ENCODE measurements around the gene CST3.
"Not testable (repeated sequence)": the region's sequence is repeated elsewhere in the genome, so short reads cannot be mapped to it uniquely, and the experiment has no call there.

CST3 gene

GRCh38 chr20:23661002-23661429 is 23.3 kb upstream of the CST3 start:
- DNase-seq, result no peak

DNA sequence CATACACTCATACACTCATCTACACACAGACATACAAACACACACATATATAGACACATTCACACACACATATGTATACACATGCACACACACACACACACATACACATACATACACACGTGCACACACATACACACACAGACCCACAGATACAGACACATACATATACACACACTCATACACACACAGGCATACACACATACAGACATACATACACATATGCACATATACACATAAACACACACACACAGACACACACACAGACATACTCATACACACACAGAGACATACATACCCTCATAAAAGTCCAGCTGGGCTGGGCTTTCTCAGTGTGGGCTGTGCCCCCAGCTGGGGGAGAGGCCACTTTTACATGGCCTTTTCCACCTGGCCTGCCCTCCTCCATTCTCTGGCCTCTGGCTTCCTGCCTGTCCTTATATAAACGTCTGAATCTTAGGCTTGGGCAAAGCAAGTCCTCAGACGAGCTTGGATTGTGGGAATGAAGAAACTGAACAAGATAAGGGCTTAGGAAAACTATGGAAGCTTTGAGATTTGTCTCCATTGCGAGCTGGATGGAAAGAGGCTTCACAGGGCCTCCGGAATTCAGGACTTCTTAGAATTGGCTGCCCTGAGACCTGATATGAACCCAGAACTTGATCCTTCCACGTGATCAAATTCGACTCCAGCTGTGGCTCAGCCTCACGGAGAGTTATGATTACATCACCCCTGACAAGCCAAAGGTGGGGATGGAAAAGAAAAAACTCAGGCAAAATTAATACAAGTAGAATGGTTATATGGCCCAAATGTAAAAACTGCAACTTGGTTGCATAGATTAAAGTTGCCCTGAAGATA is 22.5 kb upstream of the CST3 start:
- DNase-seq, result no peak

DNA sequence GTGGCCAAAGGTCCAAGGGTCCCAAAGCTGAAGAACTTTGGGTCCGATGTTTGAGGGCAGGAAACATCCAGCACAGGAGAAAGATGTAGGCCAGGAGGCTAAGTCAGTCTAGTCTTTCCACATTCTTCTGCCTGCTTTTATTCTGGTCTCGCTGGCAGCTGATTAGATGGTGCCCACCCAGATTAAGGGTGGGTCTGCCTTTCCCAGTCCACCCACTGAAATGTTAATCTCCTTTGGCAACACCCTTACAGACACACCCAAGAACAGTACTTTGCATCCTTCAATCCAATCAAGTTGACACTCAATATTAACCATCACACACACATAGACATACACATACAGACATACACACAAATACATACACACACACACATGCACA is 21.8 kb upstream of the CST3 start:
- DNase-seq, result not testable (repeated sequence)

- no peak for DNase-seq
These were observed 21.3 kb upstream of the CST3 start for GRCh38 chr20:23658989-23659609.

DNA sequence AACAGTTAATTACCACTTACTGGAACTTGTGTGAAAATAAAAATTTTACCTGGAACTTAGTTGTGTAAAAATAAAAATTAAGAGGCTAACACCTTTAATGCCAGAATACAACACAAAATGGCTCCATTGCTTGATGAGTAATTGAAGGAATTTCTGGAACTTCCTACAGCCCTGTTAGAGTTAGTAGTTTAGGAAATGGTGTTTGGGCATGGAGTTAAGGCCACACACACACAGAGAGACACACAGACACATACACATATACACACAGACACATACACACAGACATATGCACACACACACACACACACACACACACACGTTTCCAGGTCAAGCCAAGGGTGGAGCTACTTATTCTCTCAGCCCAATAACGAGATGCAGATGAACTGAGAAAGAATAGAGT is 20.6 kb upstream of the CST3 start:
- DNase-seq, result no peak

- no peak for DNase-seq
These were observed 19.4 kb upstream of the CST3 start for GRCh38 chr20:23657202-23657601.

DNA sequence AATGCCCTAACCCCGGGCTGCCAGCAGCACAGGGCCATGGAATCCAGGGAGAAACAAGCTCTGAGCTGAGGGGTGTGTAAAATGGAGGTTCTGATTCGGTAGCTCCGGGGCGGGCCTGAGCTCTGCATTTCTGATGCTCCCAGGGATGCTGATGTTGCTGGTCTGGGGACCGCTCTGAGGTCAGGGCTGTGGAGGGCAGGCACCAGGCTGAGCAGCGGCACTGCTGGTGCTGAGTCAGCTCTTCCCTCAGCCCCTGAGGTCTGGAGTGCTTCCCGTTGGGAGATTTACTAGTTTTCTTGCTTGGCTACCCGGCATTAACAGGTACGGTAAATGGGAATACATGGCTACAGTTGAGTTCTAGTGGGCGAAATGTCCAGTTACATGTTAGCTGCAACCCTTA is 18.6 kb upstream of the CST3 start:
- DNase-seq, result no peak

DNA sequence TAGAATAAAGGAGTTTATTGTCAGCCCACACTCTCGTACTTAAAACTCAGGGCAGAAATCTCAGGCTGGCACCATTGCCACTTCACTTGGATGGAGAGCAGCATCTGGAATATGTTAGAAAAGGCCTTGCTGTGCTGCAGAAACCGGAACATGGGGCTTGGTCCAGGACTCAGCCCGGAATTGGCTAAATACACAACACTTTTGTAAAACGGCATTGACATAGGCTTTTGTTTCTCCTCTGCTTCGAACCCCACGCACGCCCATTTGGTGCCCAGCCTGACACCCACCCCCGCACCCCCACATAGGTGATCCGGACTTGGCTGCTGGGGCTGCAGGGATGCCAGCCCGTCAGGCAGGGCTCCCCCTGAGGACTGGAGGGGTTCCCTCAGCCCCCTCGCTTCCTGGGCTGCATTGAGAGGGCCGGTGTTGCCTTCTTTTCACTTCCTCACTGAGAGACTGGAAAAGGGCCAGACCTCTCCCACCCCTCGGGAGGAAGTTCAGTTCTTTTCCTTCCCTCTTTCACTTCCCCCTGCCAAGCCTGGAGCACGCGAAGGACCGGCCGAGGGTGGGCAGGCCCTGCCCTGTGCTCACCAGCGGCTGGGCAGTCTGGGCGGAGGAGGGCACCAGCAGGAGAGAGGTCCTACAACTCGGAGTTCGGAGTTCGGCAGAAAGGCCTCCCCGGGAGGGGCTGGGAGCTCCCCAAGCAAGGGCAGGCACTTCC is 17.9 kb upstream of the CST3 start:
- peak; percentile 65 for DNase-seq

DNA sequence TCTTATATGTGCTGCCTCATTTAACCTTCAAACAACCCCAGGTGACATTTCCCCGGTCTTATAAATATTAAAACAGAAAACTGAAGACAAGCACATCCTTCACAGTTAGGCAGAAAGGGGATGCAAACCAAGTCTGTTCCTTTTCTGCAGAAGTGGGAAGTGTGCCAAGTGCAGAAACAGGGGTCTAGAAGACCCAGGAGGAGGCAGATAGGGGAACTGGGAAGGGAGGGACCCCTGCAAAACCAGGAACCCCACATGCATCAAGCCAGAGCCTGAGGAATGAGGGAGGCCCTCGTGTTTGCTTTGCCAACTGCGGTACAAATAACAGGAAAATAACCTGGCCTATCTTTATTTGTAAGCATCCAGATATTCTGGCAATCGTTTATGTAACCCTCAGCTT is 17.0 kb upstream of the CST3 start:
- DNase-seq, result no peak

DNA sequence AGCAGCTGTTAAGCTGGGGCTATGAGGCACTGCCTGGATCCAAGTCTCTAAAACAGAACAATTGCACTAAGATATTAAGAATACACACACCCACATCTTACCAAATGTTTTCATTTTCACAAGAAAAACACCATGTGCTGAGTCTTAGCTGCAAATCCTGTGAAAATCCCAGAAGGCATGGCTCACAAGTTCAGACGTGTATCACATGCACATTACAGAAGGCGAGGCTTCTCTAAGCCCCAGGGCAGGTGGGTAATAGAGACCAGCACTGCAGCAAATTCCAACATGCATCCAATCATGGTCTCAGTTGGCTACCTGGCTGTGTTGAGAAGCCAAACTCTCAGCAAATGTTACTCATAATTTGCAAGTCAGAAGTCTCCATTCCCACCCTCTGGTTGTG is 16.2 kb upstream of the CST3 start:
- DNase-seq, result no peak

- no peak for DNase-seq
These were observed 15.7 kb upstream of the CST3 start for GRCh38 chr20:23653400-23653938.

DNA sequence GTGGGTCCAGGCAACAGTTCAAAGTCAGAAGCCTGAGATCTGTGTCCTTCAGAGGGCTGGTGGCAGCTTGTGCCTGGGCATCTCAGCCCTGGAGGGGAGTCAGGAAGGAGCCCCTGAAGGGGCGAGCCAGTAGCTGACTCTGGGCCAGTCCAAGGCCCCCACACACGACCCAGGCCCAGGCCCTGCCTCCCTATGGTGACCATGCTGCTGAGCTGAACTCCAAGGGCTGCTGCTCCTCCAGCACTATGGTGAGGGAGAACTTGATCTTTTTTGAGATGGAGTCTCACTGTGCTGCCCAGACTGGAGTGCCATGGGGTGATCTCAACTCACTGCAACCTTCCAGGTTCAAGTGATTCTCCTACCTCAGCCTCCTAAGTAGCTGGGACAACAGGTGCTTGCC is 15.2 kb upstream of the CST3 start:
- DNase-seq, result no peak

- no peak for DNase-seq
These were observed 14.6 kb upstream of the CST3 start for GRCh38 chr20:23652371-23652770.

DNA sequence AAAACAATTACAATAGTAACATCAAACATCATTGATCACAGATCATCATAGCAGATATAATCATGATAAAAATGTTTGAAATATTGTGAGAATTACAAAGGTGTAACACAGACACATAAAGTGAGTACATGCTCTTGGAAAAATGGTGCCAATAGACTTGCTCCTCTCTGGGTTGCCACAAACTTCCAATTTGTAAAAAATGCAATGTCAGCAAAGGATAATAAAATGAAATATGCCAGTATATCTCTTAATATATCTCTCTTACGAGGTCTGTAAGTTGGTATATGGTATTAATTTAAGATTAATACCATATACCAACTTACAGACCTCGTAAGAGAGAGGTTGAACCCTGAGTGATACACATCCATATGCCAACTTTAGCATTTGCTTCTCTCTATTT is 13.4 kb upstream of the CST3 start:
- DNase-seq, result no peak

DNA sequence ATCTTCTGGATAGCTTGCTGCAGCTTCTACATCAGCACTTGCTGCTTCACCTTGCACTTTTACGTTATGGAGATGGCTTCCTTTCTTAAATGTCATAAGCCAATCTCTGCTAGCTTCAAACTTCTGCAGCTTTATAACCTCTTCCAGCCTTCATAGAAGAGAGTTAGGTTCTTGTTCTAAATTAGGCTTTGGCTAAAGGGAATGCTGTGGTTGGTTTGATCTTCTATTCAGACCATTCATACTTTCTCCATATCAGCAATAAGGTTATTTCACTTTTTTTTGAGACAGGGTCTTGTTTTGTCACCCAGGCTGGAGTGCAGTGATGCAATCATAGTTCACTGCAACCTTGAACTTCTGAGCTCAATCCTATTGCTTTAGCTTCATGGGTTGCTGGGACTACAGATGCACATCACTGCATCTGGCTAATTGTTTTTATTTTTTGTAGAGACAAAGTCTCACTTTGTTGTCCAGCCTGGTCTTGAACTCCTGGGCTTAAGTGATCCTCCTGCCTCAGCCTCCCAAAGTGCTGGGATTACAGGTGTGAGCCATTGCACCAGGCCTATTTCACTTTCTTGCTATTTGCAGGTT is 12.2 kb upstream of the CST3 start:
- DNase-seq, result no peak

DNA sequence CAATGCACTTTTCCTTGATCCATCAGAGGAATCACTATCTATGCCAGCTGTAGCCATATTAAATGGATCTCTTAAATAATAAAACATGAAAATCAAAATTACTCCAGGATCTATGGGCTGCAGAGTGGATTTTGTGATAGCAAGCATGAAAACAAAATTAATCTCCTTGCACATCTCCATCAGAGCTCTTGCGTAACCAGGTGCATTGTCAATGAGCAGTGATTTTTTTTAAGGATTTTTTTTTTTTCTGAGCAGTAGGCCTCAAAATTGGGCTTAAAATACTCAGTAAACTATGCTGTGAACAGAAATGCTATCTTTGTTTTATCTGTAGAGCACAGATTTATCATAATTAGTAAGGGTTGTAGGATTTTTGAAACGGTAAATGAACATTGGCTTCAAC is 11.5 kb upstream of the CST3 start:
- no peak for DNase-seq

DNA sequence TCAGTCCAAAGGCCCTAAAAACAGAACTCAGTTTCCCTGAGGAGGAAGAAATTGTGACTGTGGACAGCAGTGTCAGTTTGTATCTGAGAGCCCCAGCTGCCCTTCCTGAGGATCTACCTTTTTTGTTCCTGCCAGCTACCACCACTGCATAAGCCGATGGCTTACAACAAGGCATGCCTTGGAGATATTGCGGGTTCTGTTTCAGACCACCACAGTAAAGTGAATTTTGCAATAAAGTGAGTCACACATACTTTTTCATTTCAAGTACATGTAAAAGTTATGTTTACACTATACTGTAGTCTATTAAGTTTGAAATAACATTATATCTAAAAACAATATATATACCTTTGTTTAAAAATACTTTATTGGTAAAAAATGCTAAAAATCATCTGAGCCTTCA is 9.6 kb upstream of the CST3 start:
- DNase-seq, result no peak

- DNase-seq, result no peak
These were observed 8.5 kb upstream of the CST3 start for GRCh38 chr20:23646106-23646873.

GRCh38 chr20:23645575-23645974 is 7.8 kb upstream of the CST3 start:
- no peak for DNase-seq

- no peak for DNase-seq
These were observed 6.4 kb upstream of the CST3 start for GRCh38 chr20:23644164-23644563.

- no peak for DNase-seq
These were observed 5.9 kb upstream of the CST3 start for GRCh38 chr20:23643659-23644058.

- no peak for DNase-seq
These were observed 4.4 kb upstream of the CST3 start for GRCh38 chr20:23641936-23642751.
